ENCODE data around the gene KRT7.

KRT7 gene

DNA sequence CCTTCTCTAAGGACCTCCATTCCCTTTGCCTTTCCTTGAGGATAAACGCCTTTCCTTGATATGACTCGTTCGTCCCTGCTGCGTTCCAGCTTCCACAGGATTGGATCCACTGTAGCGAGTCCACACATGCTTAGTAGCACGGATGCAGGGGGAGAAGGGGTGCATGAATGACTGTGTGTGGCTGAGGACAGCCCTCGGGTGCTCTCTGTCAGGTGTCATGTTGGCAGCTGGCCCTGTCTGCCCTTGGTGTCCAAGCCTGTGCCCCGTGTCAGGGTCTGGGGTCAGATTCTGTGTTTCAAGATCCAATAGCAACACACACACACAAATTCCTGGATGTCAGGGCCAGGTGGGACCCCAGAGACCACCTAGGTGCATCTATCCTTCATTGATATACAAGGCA, 23.7 kb upstream of the KRT7 start:
- H3K4me1 ChIP-seq, result peaks cover 38% of the 10 kb centered on the region
- no peaks in the 10 kb centered on the region for H3K36me3 ChIP-seq
- no peaks in the 10 kb centered on the region for H3K27me3 ChIP-seq
- no peak overlapping the region for H3K4me3 ChIP-seq (ENCODE audit: low read depth, low read length)
- DNase-seq, result peak; percentile 2
- H3K9me3 ChIP-seq, result no peaks in the 10 kb centered on the region
- no peak for TF ChIP-seq CTCF (IDR thresholded peaks at IDR 0.05; ENCODE audit: low read depth, low read length)

DNA sequence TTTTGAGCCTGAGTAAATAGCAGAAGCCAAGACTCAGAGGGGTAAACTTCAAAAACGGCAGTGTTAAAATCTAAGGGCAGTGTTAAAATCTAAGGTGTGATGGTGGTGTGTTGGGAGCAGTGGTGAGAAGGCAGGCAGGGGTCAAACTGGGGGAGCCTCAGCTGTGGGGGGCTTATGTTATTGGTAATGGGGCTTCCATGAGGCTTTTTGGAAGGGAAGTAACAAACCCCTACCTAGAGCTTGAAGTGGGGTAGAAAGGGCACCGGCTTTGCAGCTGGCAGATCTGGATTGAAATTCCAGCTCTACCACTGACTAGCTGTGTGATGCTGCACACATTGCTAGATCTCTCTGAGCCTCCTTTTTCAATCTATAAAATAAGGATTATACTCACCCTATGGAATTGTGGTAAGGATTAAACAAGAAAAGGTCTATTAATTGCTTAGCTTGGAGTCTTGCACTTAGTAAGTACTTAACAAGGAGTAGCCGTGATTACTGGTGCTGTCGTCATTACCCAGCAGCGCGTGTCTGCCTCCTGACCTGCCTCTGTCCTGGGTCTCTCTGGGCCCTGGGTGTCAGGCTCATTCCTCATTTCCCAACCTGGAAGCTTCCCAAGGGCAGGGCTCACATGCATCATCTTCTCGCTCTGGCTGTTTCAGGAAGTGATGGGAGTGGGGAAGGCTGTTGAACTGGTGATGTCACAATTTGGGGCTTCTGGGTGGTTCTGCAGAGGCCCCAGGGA, 22.7 kb upstream of the KRT7 start:
- peaks cover 44% of the 10 kb centered on the region for H3K4me1 ChIP-seq
- H3K9me3 ChIP-seq, result no peaks in the 10 kb centered on the region
- peak; percentile 4 for DNase-seq
- H3K27me3 ChIP-seq, result no peaks in the 10 kb centered on the region
- H3K36me3 ChIP-seq, result no peaks in the 10 kb centered on the region
- no peak overlapping the region for H3K4me3 ChIP-seq (ENCODE audit: low read depth, low read length)
- no peak for TF ChIP-seq CTCF (IDR thresholded peaks at IDR 0.05; ENCODE audit: low read depth, low read length)

GRCh38 chr12:52210925-52211650, 22.0 kb upstream of the KRT7 start:
- no peaks in the 10 kb centered on the region for H3K9me3 ChIP-seq
- H3K4me1 ChIP-seq, result peaks cover 49% of the 10 kb centered on the region
- no peak for TF ChIP-seq CTCF (IDR thresholded peaks at IDR 0.05; ENCODE audit: low read depth, low read length)
- no peaks in the 10 kb centered on the region for H3K27me3 ChIP-seq
- no peak overlapping the region for H3K4me3 ChIP-seq (ENCODE audit: low read depth, low read length)
- DNase-seq, result peak; percentile 4
- no peaks in the 10 kb centered on the region for H3K36me3 ChIP-seq

GRCh38 chr12:52211716-52212585, 21.1 kb upstream of the KRT7 start:
- H3K27me3 ChIP-seq, result no peaks in the 10 kb centered on the region
- no peak for TF ChIP-seq CTCF (IDR thresholded peaks at IDR 0.05; ENCODE audit: low read depth, low read length)
- H3K4me1 ChIP-seq, result peaks cover 50% of the 10 kb centered on the region
- no peaks in the 10 kb centered on the region for H3K9me3 ChIP-seq
- no peak overlapping the region for H3K4me3 ChIP-seq (ENCODE audit: low read depth, low read length)
- H3K36me3 ChIP-seq, result no peaks in the 10 kb centered on the region
- DNase-seq, result peak; percentile 5

DNA sequence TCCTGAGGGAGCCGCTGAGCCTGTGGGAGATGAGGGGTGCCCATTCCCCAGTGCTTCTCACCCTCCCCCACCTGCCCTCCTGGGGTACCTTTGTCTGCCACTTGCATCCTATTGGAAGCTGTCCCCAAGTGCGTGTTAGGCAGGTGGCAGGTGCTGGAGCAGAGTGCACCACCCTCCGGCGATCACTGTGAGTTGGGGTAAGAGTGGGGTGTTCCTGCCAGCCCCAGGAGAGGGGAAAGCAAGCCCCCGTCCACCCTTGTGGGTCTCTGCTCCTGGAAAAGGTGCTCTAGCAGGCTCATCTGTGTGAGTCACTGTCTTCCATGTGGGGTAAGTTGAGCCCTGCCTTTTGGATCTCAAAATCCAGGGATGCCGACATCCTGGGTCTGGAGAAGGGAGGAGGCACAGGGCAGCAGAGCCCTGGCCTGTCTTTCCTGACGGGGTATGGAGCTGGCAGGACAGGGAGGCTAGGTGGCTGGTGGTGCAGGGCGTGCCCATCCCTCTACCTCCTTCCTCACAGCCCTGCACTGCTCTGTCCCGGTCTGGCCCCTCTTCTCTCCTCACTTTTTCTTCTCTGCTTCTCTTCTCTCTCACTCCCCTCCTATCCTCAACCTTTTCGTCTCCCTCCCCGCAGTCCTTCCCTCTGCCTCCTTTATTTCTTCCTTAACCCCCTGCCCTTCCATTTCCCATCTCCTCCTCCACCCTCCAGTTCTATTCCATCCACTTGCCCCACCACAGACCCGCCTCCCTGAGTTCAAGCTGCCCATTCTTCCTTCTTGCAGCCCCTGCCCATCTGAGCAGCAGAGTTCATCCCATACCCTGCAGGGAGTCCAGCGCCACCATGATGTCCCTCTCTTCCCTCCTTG, 20.1 kb upstream of the KRT7 start:
- TF ChIP-seq CTCF (IDR thresholded peaks at IDR 0.05; ENCODE audit: low read depth, low read length), result no peak
- peak; percentile 8 for DNase-seq
- H3K9me3 ChIP-seq, result no peaks in the 10 kb centered on the region
- H3K27me3 ChIP-seq, result no peaks in the 10 kb centered on the region
- H3K4me1 ChIP-seq, result peaks cover 50% of the 10 kb centered on the region
- H3K36me3 ChIP-seq, result no peaks in the 10 kb centered on the region
- H3K4me3 ChIP-seq (ENCODE audit: low read depth, low read length), result no peak overlapping the region
